Ascending aorta (tissue), 2 donors: ENCODE results near the gene PRRG1. TPM values are rescaled to one million over a fixed set of nuclear protein-coding genes. Genes with fewer than 3 reads are reported as not detected.

ENCODE experiments used
- DNase-seq, 2 donors: peaks; one replicate each; pipeline ENCODE4 v3.0.0-alpha.2; 2019; ENCODE audit warnings: low spot score in 2 of 2
- H3K27ac ChIP-seq, 2 donors: fragments of 200-600 bp; sonication (generic); one replicate each; pipeline ENCODE4 v1.5.1; 2016 to 2017; ENCODE audit warnings: mild to moderate bottlenecking in 1 of 2
- H3K27me3 ChIP-seq: fragments of 200-600 bp; sonication (generic); one replicate; pipeline ENCODE4 v1.5.1; 2017
- H3K36me3 ChIP-seq, 2 donors: fragments of 200-600 bp; sonication (generic); one replicate each; pipeline ENCODE4 v1.5.1; 2016
- H3K4me1 ChIP-seq, 2 donors: fragments of 200-600 bp; sonication (generic); one replicate each; pipeline ENCODE4 v1.5.1; 2016 to 2017; ENCODE audit warnings: mild to moderate bottlenecking in 1 of 2
- H3K4me3 ChIP-seq, 2 donors: fragments of 200-600 bp; sonication (generic); one replicate each; pipeline ENCODE4 v1.5.1; 2016 to 2017; ENCODE audit warnings: mild to moderate bottlenecking in 1 of 2
- H3K9me3 ChIP-seq, 2 donors: fragments of 200-600 bp; sonication (generic); one replicate each; pipeline ENCODE4 v1.5.1; 2016
- CTCF ChIP-seq, 3 experiments: fragments of 200-600 bp in 2 of 3; fragments of 450-650 bp in 1 of 3; sonication (generic) in 2 of 3; IDR thresholded peaks; one replicate each; pipeline ENCODE4 v1.5.1; 2016 to 2019; ENCODE audit warnings: antibody characterized with exemption in 3 of 3, mild to moderate bottlenecking in 1 of 3, moderate library complexity in 1 of 3
- intact Hi-C: fragments of 100-400 bp; cut with DNase I; formaldehyde crosslinking; loops from one replicate; pipeline ENCODE4 v1.15.1; 2023
- total RNA-seq: library from RNA; depleted of rRNA; stranded (reverse); fragments of >200 nt; gene quantifications from one replicate; pipeline ENCODE4 v1.1.0, GENCODE V29; 2016

The PRRG1 gene
- total RNA-seq, 1 donor from 2014 or later, result 3.9 TPM

GRCh38 chrX:37348231-37348970 is 763 bp upstream of the PRRG1 start:
- TF ChIP-seq CTCF (IDR thresholded peaks at IDR 0.05), result no peak
- Histone ChIP-seq H3K27me3 (no peaks in the 10 kb centered on the region), H3K4me1 (no peaks in the 10 kb centered on the region), H3K4me3 (peak overlapping the region; percentile 56 to 74), H3K27ac (peak overlapping the region; percentile 27 to 61), H3K36me3 (no peaks in the 10 kb centered on the region), H3K9me3 (no peaks in the 10 kb centered on the region)
- intact Hi-C loops, result no loop called here
- no peak for DNase-seq

- H3K4me1 ChIP-seq, result no peaks in the 10 kb centered on the region
- peak overlapping the region; percentile 56 to 74 for H3K4me3 ChIP-seq
- no peaks in the 10 kb centered on the region for H3K36me3 ChIP-seq
- H3K27ac ChIP-seq, result peak overlapping the region; percentile 27 to 61
- TF ChIP-seq CTCF (IDR thresholded peaks at IDR 0.05), result no peak
- intact Hi-C loops, result no loop called here
- no peak for DNase-seq
- H3K9me3 ChIP-seq, result no peaks in the 10 kb centered on the region
- no peaks in the 10 kb centered on the region for H3K27me3 ChIP-seq
Measured at GRCh38 chrX:37348971-37349220, 268 bp upstream of the PRRG1 start.

GRCh38 chrX:37350034-37350365 is 836 bp downstream of the PRRG1 start:
- Histone ChIP-seq H3K27me3 (no peaks in the 10 kb centered on the region), H3K36me3 (no peaks in the 10 kb centered on the region), H3K4me3 (peak overlapping the region; percentile 56 to 74), H3K27ac (peak overlapping the region; percentile 65 to 70), H3K4me1 (no peaks in the 10 kb centered on the region), H3K9me3 (no peaks in the 10 kb centered on the region)
- no peak for DNase-seq
- TF ChIP-seq CTCF (IDR thresholded peaks at IDR 0.05), result no peak
- intact Hi-C loops, result no loop called here

GRCh38 chrX:37353646-37354045 is 4.5 kb downstream of the PRRG1 start:
- no peak for TF ChIP-seq CTCF (IDR thresholded peaks at IDR 0.05)
- no peak overlapping the region for H3K27ac ChIP-seq
- no peaks in the 10 kb centered on the region for H3K4me1 ChIP-seq
- no peaks in the 10 kb centered on the region for H3K36me3 ChIP-seq
- H3K27me3 ChIP-seq, result no peaks in the 10 kb centered on the region
- no peak for DNase-seq
- no peak overlapping the region for H3K4me3 ChIP-seq
- H3K9me3 ChIP-seq, result no peaks in the 10 kb centered on the region
- intact Hi-C loops, result no loop called here

- H3K27me3 ChIP-seq, result no peaks in the 10 kb centered on the region
- H3K36me3 ChIP-seq, result no peaks in the 10 kb centered on the region
- H3K4me3 ChIP-seq, result no peak overlapping the region
- H3K27ac ChIP-seq, result no peak overlapping the region
- H3K9me3 ChIP-seq, result peaks cover 0 to 9% of the 10 kb centered on the region in 2 donors
- no peak for DNase-seq
- H3K4me1 ChIP-seq, result no peaks in the 10 kb centered on the region
- no peak for TF ChIP-seq CTCF (IDR thresholded peaks at IDR 0.05)
- intact Hi-C loops, result no loop called here
Measured at GRCh38 chrX:37357436-37357835, 8.3 kb downstream of the PRRG1 start.

- H3K4me1 ChIP-seq, result no peaks in the 10 kb centered on the region
- peaks cover 0 to 9% of the 10 kb centered on the region in 2 donors for H3K9me3 ChIP-seq
- no peak overlapping the region for H3K27ac ChIP-seq
- no peak overlapping the region for H3K4me3 ChIP-seq
- no peaks in the 10 kb centered on the region for H3K36me3 ChIP-seq
- DNase-seq, result no peak
- intact Hi-C loops, result no loop called here
- no peaks in the 10 kb centered on the region for H3K27me3 ChIP-seq
- TF ChIP-seq CTCF (IDR thresholded peaks at IDR 0.05), result no peak
Measured at GRCh38 chrX:37361596-37361995, 12.4 kb downstream of the PRRG1 start.
